ENCODE results near the gene LATS1. TPM values are rescaled to one million over a fixed set of nuclear protein-coding genes. Genes with fewer than 3 reads are reported as not detected.
"Not testable (repeated sequence)": the region's sequence is repeated elsewhere in the genome, so short reads cannot be mapped to it uniquely, and the experiment has no call there.

Gene LATS1
- total RNA-seq, 1 experiment from 2014 or later = 15.4 TPM

- Histone ChIP-seq H3K27ac (peak within 1 kb of the TSS; percentile 46), H3K4me3 (peak within 1 kb of the TSS; percentile 91), H3K9me3 (ENCODE audit: insufficient read depth, low read depth) (no peaks in the 10 kb centered on the region), H3K4me1 (replicated peaks; ENCODE audit: insufficient read depth) (peaks cover 16% of the 10 kb centered on the region), H2AFZ (peak within 1 kb of the TSS; percentile 89), H3K4me2 (peak within 1 kb of the TSS; percentile 83), H4K20me1 (ENCODE audit: insufficient read depth) (peaks cover under 1% of the 10 kb centered on the region), H3F3A (ENCODE audit: insufficient read depth, low read depth) (peaks cover 10% of the 10 kb centered on the region; the same call in 1 of the 2 replicates), H3K79me2 (ENCODE audit: low read depth) (peaks cover 41% of the 10 kb centered on the region), H3K27me3 (ENCODE audit: insufficient read depth, low read depth) (no peaks in the 10 kb centered on the region), H3K9me2 (ENCODE audit: insufficient read depth) (no peaks in the 10 kb centered on the region), H3K36me3 (ENCODE audit: low read depth) (no peaks in the 10 kb centered on the region)
- CTCF ChIA-PET = no interaction called here
- intact Hi-C loops (cut with micrococcal nuclease; ENCODE audit: unreplicated experiment) = loop anchor here (10.0 kb wide), 1 partner anchor 202 kb away; the partner anchor contains the start of gene PPIL4
- peak; percentile 80 to 81 for DNase-seq
- BruUV-seq (replicated peaks) = no TSS peak
- TF ChIP-seq EZH2 (IDR thresholded peaks at IDR 0.05; ENCODE audit: low read depth) (no peak), CTCF (conservative IDR thresholded peaks at IDR 0.05) (peak; percentile 61)
- POLR2A ChIA-PET (ENCODE audit: unreplicated experiment) = interaction anchor here (0.7 kb wide), 1 partner anchor 256 kb away, joined by 3 read pairs; no protein-coding TSS in a partner anchor
These were observed 28.4 kb upstream of the LATS1 start, which contains the start of gene NUP43 for GRCh38 chr6:149746147-149746946. Gene NUP43, minus strand, starts transcription at chr6:149746529. Its CDS starts 34 bp downstream, at chr6:149746495.

- DNase-seq; H3K27me3 ChIP-seq (ENCODE audit: insufficient read depth, low read depth); H3K9me2 ChIP-seq (ENCODE audit: insufficient read depth); H3K27ac ChIP-seq; H3K9me3 ChIP-seq (ENCODE audit: insufficient read depth, low read depth); H2AFZ ChIP-seq; H4K20me1 ChIP-seq (ENCODE audit: insufficient read depth); CTCF ChIA-PET; BruUV-seq (replicated peaks); H3K36me3 ChIP-seq (ENCODE audit: low read depth): not testable (repeated sequence)
- POLR2A ChIA-PET (ENCODE audit: unreplicated experiment) = interaction anchor here (0.7 kb wide), 1 partner anchor 234 kb away, joined by 13 read pairs; no protein-coding TSS in a partner anchor
- Histone ChIP-seq H3K4me3 (peak overlapping the region; percentile 91), H3K4me1 (replicated peaks; ENCODE audit: insufficient read depth) (peaks cover 10% of the 10 kb centered on the region; the same call in 1 of the 2 replicates), H3K4me2 (peak overlapping the region; percentile 83), H3K79me2 (ENCODE audit: low read depth) (peaks cover 30% of the 10 kb centered on the region), H3F3A (ENCODE audit: insufficient read depth, low read depth) (peaks cover 10% of the 10 kb centered on the region; the same call in 1 of the 2 replicates)
- intact Hi-C loops (cut with micrococcal nuclease; ENCODE audit: unreplicated experiment) = loop anchor here (10.0 kb wide), 1 partner anchor 200 kb away; the partner anchor contains the start of gene PPIL4
These were observed 27.4 kb upstream of the LATS1 start for GRCh38 chr6:149745252-149745651.

- Histone ChIP-seq H3K4me1 (replicated peaks; ENCODE audit: insufficient read depth) (no peaks in the 10 kb centered on the region), H2AFZ (no peak overlapping the region), H3K79me2 (ENCODE audit: low read depth) (no peaks in the 10 kb centered on the region), H3K9me2 (ENCODE audit: insufficient read depth) (no peaks in the 10 kb centered on the region), H3K36me3 (ENCODE audit: low read depth) (peaks cover 7% of the 10 kb centered on the region; the same call in 1 of the 2 replicates), H3K4me2 (no peak overlapping the region), H3K4me3 (no peak overlapping the region), H3K27me3 (ENCODE audit: insufficient read depth, low read depth) (no peaks in the 10 kb centered on the region), H3K9me3 (ENCODE audit: insufficient read depth, low read depth) (no peaks in the 10 kb centered on the region), H3F3A (ENCODE audit: insufficient read depth, low read depth) (no peaks in the 10 kb centered on the region), H4K20me1 (ENCODE audit: insufficient read depth) (no peaks in the 10 kb centered on the region), H3K27ac (no peak overlapping the region)
- intact Hi-C loops (cut with micrococcal nuclease; ENCODE audit: unreplicated experiment) = no loop called here
- no peak for TF ChIP-seq CTCF (conservative IDR thresholded peaks at IDR 0.05)
- TF ChIP-seq EZH2 (IDR thresholded peaks at IDR 0.05; ENCODE audit: low read depth) = no peak
- no peak for DNase-seq
- BruUV-seq (replicated peaks) = no TSS peak
- ChIA-PET POLR2A (ENCODE audit: unreplicated experiment) (no interaction called here), CTCF (no interaction called here)
These were observed 17.0 kb upstream of the LATS1 start for GRCh38 chr6:149734915-149735314.
